Chondrocyte (in vitro differentiated cells): ENCODE data around the gene MRPL33. TPM values are rescaled to one million over a fixed set of nuclear protein-coding genes. Genes with fewer than 3 reads are reported as not detected.

Source experiments
- DNase-seq: peaks from one replicate; pipeline ENCODE4 v3.0.0; 2021; ENCODE audit warnings: mixed read lengths, low spot score
- H3K27ac Mint-ChIP-seq: one replicate; pipeline ENCODE4 v1.8.0; 2021; ENCODE audit warnings: mild to moderate bottlenecking, moderate library complexity, mixed read lengths; ENCODE audit not compliant: unreplicated experiment
- H3K27me3 Mint-ChIP-seq: 2 replicates; pipeline ENCODE4 v1.8.0; 2021; ENCODE audit warnings: low read depth, mixed read lengths
- H3K36me3 Mint-ChIP-seq: 2 replicates; pipeline ENCODE4 v1.8.0; 2021; ENCODE audit warnings: low read depth, mixed read lengths
- H3K4me1 Mint-ChIP-seq: 2 replicates; pipeline ENCODE4 v1.8.0; 2021; ENCODE audit warnings: low read depth, mild to moderate bottlenecking, mixed read lengths
- H3K4me3 Mint-ChIP-seq: one replicate; pipeline ENCODE4 v1.8.0; 2021; ENCODE audit warnings: mild to moderate bottlenecking, moderate library complexity, mixed read lengths; ENCODE audit not compliant: unreplicated experiment
- H3K9me3 Mint-ChIP-seq: 2 replicates; pipeline ENCODE4 v1.8.0; 2021; ENCODE audit warnings: low read depth, mixed read lengths
- total RNA-seq: library from RNA; stranded (reverse); gene quantifications from 3 replicates; pipeline ENCODE4 v1.2.1, GENCODE V29; 2021
- TF ChIP-seq, protein P1 (sequence below): fragments of 200-600 bp; sonication (generic); IDR thresholded peaks from 2 replicates; pipeline ENCODE4 v1.5.0; 2021; ENCODE audit warnings: antibody characterized with exemption, mild to moderate bottlenecking, moderate library complexity

Gene MRPL33
- total RNA-seq, 1 donor from 2014 or later: 59.9 TPM

GRCh38 chr2:27815860-27816438 lies 44.4 kb downstream of the MRPL33 start:
- H3K36me3 Mint-ChIP-seq: no peaks in the 10 kb centered on the region
- H3K9me3 Mint-ChIP-seq: no peaks in the 10 kb centered on the region
- no peak for DNase-seq

DNA sequence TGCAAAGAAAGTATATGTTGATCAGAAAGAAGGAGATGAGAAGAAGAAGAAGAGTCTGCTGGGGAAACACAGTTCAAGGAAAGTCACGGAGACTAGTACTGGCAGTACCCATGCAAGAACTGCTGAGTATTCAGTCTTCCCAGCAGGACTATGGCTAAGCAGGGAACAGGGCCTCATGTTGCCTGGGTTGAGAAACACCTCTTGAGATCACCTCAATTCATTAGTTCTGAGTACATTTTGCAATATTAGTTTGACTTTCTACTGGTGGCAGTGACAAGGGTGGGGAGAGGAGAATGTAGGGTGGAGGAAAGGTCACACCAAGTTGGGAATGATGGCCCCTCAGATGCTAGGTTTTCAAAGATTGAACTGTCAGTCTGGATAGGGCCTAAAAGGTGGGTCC lies 50.5 kb downstream of the MRPL33 start:
- no peak for DNase-seq
- Mint-ChIP-seq H3K27ac (peak overlapping the region; percentile 76), H3K4me3 (no peak overlapping the region), H3K27me3 (no peaks in the 10 kb centered on the region), H3K36me3 (peaks cover 2% of the 10 kb centered on the region), H3K4me1 (peaks cover 21% of the 10 kb centered on the region), H3K9me3 (peaks cover 10% of the 10 kb centered on the region)
- TF ChIP-seq, protein P1, sequence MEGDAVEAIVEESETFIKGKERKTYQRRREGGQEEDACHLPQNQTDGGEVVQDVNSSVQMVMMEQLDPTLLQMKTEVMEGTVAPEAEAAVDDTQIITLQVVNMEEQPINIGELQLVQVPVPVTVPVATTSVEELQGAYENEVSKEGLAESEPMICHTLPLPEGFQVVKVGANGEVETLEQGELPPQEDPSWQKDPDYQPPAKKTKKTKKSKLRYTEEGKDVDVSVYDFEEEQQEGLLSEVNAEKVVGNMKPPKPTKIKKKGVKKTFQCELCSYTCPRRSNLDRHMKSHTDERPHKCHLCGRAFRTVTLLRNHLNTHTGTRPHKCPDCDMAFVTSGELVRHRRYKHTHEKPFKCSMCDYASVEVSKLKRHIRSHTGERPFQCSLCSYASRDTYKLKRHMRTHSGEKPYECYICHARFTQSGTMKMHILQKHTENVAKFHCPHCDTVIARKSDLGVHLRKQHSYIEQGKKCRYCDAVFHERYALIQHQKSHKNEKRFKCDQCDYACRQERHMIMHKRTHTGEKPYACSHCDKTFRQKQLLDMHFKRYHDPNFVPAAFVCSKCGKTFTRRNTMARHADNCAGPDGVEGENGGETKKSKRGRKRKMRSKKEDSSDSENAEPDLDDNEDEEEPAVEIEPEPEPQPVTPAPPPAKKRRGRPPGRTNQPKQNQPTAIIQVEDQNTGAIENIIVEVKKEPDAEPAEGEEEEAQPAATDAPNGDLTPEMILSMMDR: no peak

More at GRCh38 chr2:27815860-27816438, 44.4 kb downstream of the MRPL33 start:
- Mint-ChIP-seq H3K4me3 (no peak overlapping the region), H3K27me3 (no peaks in the 10 kb centered on the region), H3K4me1 (peaks cover 6% of the 10 kb centered on the region), H3K27ac (no peak overlapping the region)
- TF ChIP-seq, protein P1: no peak

DNA sequence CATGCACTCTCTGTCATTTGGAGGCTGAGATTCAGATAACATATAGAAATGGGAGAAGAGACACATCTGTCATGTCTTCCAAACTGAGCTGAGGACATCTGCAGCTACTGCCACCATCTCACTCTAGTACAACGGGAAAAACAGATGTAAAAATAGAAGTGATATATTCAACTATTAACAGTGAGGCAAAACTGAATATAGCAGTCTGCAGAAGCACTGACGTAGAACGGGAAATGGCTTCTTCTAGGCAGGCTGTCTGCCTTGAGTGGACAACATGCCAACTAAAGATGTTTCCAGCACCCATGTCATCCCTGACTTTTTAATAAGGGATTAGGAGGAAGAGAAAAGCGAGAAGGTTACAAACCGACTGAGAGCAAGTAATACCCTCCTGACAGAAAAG lies 51.6 kb downstream of the MRPL33 start:
- H3K4me1 Mint-ChIP-seq: peaks cover 21% of the 10 kb centered on the region
- H3K9me3 Mint-ChIP-seq: peaks cover 10% of the 10 kb centered on the region

GRCh38 chr2:27823569-27823968 lies 52.0 kb downstream of the MRPL33 start:
- no peak for DNase-seq
- TF ChIP-seq, protein P1: no peak
- peaks cover 10% of the 10 kb centered on the region for H3K9me3 Mint-ChIP-seq
- H3K36me3 Mint-ChIP-seq: peaks cover 2% of the 10 kb centered on the region
- H3K4me3 Mint-ChIP-seq: no peak overlapping the region
- H3K27me3 Mint-ChIP-seq: no peaks in the 10 kb centered on the region
- H3K4me1 Mint-ChIP-seq: peaks cover 21% of the 10 kb centered on the region
- no peak overlapping the region for H3K27ac Mint-ChIP-seq

More for the DNA sequence above, 51.6 kb downstream of the MRPL33 start:
- Mint-ChIP-seq H3K27ac (no peak overlapping the region), H3K4me3 (no peak overlapping the region), H3K27me3 (no peaks in the 10 kb centered on the region), H3K36me3 (peaks cover 2% of the 10 kb centered on the region)
- TF ChIP-seq, protein P1: no peak
- no peak for DNase-seq

- Mint-ChIP-seq H3K36me3 (peaks cover 2% of the 10 kb centered on the region), H3K4me3 (no peak overlapping the region), H3K27me3 (no peaks in the 10 kb centered on the region), H3K9me3 (peaks cover 10% of the 10 kb centered on the region), H3K4me1 (peaks cover 21% of the 10 kb centered on the region), H3K27ac (no peak overlapping the region)
- no peak for DNase-seq
- TF ChIP-seq, protein P1: no peak
Observed at GRCh38 chr2:27824401-27824800, 52.9 kb downstream of the MRPL33 start.
